ENCODE results near the gene EZH2. TPM values are rescaled to one million over a fixed set of nuclear protein-coding genes. Genes with fewer than 3 reads are reported as not detected.

Gene EZH2
- total RNA-seq, 3 donors from 2014 or later (not counting 1 experiment from before 2014, with no cell fraction given), result 33.4 to 42.7 (median 35.8) TPM

DNA sequence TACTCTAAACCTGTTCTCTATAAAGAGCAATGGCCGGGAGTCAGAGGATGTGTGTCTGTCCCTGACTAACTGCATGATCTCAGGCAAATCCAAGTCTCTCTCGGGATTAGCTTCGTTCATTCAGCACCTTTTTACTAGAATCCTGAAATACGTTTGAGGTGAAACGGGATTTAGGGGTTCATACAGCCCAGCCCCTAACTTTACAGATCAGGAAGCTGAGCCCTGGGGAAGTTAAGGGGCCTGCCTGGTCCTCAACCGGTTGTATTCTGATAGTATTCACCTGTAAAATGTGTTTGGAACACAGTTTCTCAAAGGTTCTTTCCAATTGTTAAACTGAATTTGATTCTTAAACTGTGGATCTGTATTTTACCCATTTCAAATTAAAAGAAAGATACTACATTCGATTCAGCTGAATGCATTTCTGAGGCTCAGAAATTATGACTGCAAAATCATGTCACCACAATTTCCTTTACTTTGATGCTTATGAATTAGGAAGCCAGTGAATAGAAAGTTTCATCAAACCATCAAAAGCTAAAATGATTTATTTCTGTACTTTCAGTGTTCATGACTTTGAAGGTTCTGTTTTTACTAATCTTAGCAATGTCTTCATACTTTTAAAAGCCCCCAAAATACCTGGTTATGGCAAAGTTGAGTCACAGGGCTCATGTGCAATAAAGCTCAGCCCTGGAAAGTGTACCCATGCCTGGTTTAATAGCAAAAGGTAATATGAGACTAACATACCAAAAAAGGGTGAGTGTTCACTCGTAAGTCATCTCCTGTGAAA is 28.9 kb upstream of the EZH2 start:
- no peaks in the 10 kb centered on the region for H3K36me3 Mint-ChIP-seq
- Histone ChIP-seq H3K9me3 (ENCODE audit: control insufficient read depth, insufficient read depth, low read length) (no peaks in the 10 kb centered on the region), H3K27me3 (ENCODE audit: control insufficient read depth, insufficient read depth, low read length) (no peaks in the 10 kb centered on the region), H3K27ac (ENCODE audit: low read length) (no peak overlapping the region), H3K4me1 (ENCODE audit: control insufficient read depth, insufficient read depth, low read length) (peaks cover 7% of the 10 kb centered on the region), H3K36me3 (ENCODE audit: control insufficient read depth, insufficient read depth, low read length) (no peaks in the 10 kb centered on the region), H3K4me3 (ENCODE audit: low read length) (no peak overlapping the region)
- no peaks in the 10 kb centered on the region for H3K4me1 Mint-ChIP-seq
- no peak overlapping the region for H3K27ac Mint-ChIP-seq
- intact Hi-C loops (cut with micrococcal nuclease), result no loop called here
- H3K27me3 Mint-ChIP-seq (ENCODE audit: low read depth in 2 of 2), result peaks cover 11 to 14% of the 10 kb centered on the region in 2 donors
- no peaks in the 10 kb centered on the region for H3K9me3 Mint-ChIP-seq
- WGBS (ENCODE audit: insufficient coverage), result 61% methylated on average over 7 of the region's 8 CpGs
- H3K4me3 Mint-ChIP-seq, result no peak overlapping the region
- TF ChIP-seq, protein P1, sequence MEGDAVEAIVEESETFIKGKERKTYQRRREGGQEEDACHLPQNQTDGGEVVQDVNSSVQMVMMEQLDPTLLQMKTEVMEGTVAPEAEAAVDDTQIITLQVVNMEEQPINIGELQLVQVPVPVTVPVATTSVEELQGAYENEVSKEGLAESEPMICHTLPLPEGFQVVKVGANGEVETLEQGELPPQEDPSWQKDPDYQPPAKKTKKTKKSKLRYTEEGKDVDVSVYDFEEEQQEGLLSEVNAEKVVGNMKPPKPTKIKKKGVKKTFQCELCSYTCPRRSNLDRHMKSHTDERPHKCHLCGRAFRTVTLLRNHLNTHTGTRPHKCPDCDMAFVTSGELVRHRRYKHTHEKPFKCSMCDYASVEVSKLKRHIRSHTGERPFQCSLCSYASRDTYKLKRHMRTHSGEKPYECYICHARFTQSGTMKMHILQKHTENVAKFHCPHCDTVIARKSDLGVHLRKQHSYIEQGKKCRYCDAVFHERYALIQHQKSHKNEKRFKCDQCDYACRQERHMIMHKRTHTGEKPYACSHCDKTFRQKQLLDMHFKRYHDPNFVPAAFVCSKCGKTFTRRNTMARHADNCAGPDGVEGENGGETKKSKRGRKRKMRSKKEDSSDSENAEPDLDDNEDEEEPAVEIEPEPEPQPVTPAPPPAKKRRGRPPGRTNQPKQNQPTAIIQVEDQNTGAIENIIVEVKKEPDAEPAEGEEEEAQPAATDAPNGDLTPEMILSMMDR (IDR thresholded peaks at IDR 0.05), result no peak
- no peak for ATAC-seq
- DNase-seq, result peak in 1 of 2 donors; percentile 47

DNA sequence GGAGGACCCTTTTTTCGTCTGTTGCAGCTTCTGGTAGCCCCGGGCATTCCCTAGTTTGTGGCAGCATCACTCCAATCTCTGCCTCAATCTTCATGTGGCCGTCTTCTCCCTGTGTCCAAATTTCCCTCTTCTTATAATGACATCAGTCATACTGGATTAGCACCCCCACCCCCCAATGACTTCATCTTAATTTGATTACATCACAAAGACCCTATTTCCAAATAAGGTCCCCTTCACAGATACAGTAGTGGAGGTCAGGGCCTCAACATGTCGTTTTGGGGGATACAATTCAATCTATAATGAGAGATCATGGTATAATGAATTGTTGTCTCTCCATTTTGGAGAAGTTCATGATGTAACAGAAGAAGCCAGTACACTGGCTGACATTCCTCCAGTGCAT is 28.1 kb upstream of the EZH2 start:
- Histone ChIP-seq H3K4me3 (ENCODE audit: low read length) (no peak overlapping the region), H3K9me3 (ENCODE audit: control insufficient read depth, insufficient read depth, low read length) (no peaks in the 10 kb centered on the region), H3K36me3 (ENCODE audit: control insufficient read depth, insufficient read depth, low read length) (no peaks in the 10 kb centered on the region), H3K27me3 (ENCODE audit: control insufficient read depth, insufficient read depth, low read length) (no peaks in the 10 kb centered on the region), H3K4me1 (ENCODE audit: control insufficient read depth, insufficient read depth, low read length) (peaks cover 7% of the 10 kb centered on the region), H3K27ac (ENCODE audit: low read length) (no peak overlapping the region)
- Mint-ChIP-seq H3K9me3 (no peaks in the 10 kb centered on the region), H3K4me3 (no peak overlapping the region), H3K27me3 (ENCODE audit: low read depth in 2 of 2) (peaks cover 12 to 14% of the 10 kb centered on the region in 2 donors), H3K27ac (no peak overlapping the region), H3K4me1 (no peaks in the 10 kb centered on the region), H3K36me3 (no peaks in the 10 kb centered on the region)
- TF ChIP-seq, protein P1 (IDR thresholded peaks at IDR 0.05), result no peak
- intact Hi-C loops (cut with micrococcal nuclease), result no loop called here
- 89% methylated on average over 4 of the region's 4 CpGs for WGBS (ENCODE audit: insufficient coverage)
- ATAC-seq (no peak), DNase-seq (no peak)

DNA sequence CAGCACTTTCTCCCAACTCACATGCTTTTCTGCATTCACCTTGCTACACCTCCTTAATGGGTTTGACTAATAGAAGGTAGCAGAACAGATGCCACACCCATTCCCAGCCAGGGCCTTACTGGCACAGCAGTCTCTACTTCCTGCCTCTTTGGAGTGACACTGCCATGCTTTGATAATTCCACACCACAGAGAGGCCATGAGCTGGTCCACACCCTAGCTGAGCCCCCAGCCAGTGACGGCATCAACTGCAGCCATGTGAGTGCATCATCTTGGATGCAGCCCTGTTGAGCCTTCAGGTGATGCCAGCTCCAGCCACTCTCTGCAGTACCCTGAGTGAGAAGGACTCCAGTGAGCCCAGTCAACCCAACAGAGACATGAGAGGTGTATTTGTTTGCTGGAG is 27.5 kb upstream of the EZH2 start:
- intact Hi-C loops (cut with micrococcal nuclease), result no loop called here
- Histone ChIP-seq H3K4me1 (ENCODE audit: control insufficient read depth, insufficient read depth, low read length) (peaks cover 7% of the 10 kb centered on the region), H3K27ac (ENCODE audit: low read length) (no peak overlapping the region), H3K4me3 (ENCODE audit: low read length) (no peak overlapping the region), H3K9me3 (ENCODE audit: control insufficient read depth, insufficient read depth, low read length) (no peaks in the 10 kb centered on the region), H3K27me3 (ENCODE audit: control insufficient read depth, insufficient read depth, low read length) (no peaks in the 10 kb centered on the region), H3K36me3 (ENCODE audit: control insufficient read depth, insufficient read depth, low read length) (no peaks in the 10 kb centered on the region)
- Mint-ChIP-seq H3K9me3 (no peaks in the 10 kb centered on the region), H3K36me3 (no peaks in the 10 kb centered on the region), H3K4me1 (no peaks in the 10 kb centered on the region), H3K27me3 (ENCODE audit: low read depth in 2 of 2) (peaks cover 12 to 18% of the 10 kb centered on the region in 2 donors), H3K27ac (no peak overlapping the region), H3K4me3 (no peak overlapping the region)
- DNase-seq (no peak), ATAC-seq (no peak)
- WGBS (ENCODE audit: insufficient coverage), result 89% methylated on average over 1 of the region's 1 CpG
- TF ChIP-seq, protein P1 (IDR thresholded peaks at IDR 0.05), result no peak

DNA sequence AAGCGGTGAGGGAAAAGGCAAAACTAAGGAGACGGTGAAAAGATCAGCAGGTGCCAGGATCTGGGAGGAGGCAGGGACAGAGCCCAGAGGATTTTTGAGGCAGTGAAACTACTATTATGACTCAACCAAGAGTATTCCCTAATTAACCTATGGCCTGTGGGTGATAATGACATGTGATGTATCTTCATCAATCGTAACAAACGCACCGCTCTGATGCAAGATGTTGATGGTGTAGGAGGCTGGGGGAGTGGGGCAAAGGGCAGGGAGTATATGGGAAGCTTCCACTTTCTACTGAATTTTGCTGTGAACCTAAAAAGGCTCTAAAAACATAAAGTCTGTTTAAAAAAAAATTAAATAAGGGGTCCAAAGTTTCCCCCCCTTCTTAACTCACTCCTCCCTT is 25.5 kb upstream of the EZH2 start:
- Mint-ChIP-seq H3K36me3 (no peaks in the 10 kb centered on the region), H3K4me1 (no peaks in the 10 kb centered on the region), H3K4me3 (no peak overlapping the region), H3K9me3 (no peaks in the 10 kb centered on the region), H3K27me3 (ENCODE audit: low read depth in 2 of 2) (peaks cover 18 to 19% of the 10 kb centered on the region in 2 donors), H3K27ac (no peak overlapping the region)
- intact Hi-C loops (cut with micrococcal nuclease), result no loop called here
- Histone ChIP-seq H3K4me3 (ENCODE audit: low read length) (no peak overlapping the region), H3K4me1 (ENCODE audit: control insufficient read depth, insufficient read depth, low read length) (peaks cover 7% of the 10 kb centered on the region), H3K9me3 (ENCODE audit: control insufficient read depth, insufficient read depth, low read length) (no peaks in the 10 kb centered on the region), H3K27ac (ENCODE audit: low read length) (no peak overlapping the region), H3K27me3 (ENCODE audit: control insufficient read depth, insufficient read depth, low read length) (no peaks in the 10 kb centered on the region), H3K36me3 (ENCODE audit: control insufficient read depth, insufficient read depth, low read length) (no peaks in the 10 kb centered on the region)
- ATAC-seq (no peak), DNase-seq (no peak)
- TF ChIP-seq, protein P1 (IDR thresholded peaks at IDR 0.05), result no peak
- 94% methylated on average over 5 of the region's 5 CpGs for WGBS (ENCODE audit: insufficient coverage)
